Measurements from ENCODE around the gene EPG5.

EPG5 gene

DNA sequence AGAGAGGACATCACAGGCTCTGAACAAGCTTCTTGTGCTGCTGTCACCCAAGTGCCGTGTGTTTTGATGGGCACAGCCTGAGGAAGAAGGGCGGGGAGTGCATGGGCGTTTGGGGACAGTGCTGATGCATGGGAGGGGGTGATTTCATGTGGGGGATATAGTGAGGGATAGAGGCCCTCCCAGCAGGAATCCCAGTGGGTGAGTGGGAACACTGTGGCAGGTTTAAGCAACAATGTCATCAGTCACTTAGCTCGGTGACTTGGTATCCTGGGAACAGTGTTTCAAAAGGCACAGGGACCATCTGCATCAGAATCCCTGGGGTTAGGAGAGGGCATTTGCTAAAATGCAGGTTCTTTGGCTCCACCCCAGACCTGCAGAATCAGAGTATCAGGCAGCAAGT, 141.0 kb downstream of the EPG5 start:
- Histone ChIP-seq H3K9me3 (ENCODE audit: insufficient read depth, low read length, severe bottlenecking) (no peaks in the 10 kb centered on the region), H3K79me2 (ENCODE audit: insufficient read depth, low read length) (no peaks in the 10 kb centered on the region), H2AFZ (ENCODE audit: low read depth, low read length) (no peak overlapping the region), H3K4me2 (ENCODE audit: insufficient read depth, low read length) (no peak overlapping the region), H4K20me1 (ENCODE audit: insufficient read depth, low read length) (no peaks in the 10 kb centered on the region), H3K4me1 (ENCODE audit: insufficient read depth, low read length) (peaks cover 37% of the 10 kb centered on the region), H3K36me3 (ENCODE audit: insufficient read depth, low read length) (no peaks in the 10 kb centered on the region), H3K9ac (ENCODE audit: low read depth, low read length) (no peak overlapping the region), H3K27ac (ENCODE audit: low read length) (peak overlapping the region; percentile 18; the same call in 1 of the 2 replicates), H3K27me3 (ENCODE audit: insufficient read depth, low read length, poor library complexity) (no peaks in the 10 kb centered on the region), H3K4me3 (ENCODE audit: low read depth in 1 of 2, low read length in 2 of 2) (no peak overlapping the region)
- no peak for TF ChIP-seq EZH2 (IDR thresholded peaks at IDR 0.05; ENCODE audit: borderline replicate concordance, low read depth, low read length, severe bottlenecking)
- TF ChIP-seq, protein P1, sequence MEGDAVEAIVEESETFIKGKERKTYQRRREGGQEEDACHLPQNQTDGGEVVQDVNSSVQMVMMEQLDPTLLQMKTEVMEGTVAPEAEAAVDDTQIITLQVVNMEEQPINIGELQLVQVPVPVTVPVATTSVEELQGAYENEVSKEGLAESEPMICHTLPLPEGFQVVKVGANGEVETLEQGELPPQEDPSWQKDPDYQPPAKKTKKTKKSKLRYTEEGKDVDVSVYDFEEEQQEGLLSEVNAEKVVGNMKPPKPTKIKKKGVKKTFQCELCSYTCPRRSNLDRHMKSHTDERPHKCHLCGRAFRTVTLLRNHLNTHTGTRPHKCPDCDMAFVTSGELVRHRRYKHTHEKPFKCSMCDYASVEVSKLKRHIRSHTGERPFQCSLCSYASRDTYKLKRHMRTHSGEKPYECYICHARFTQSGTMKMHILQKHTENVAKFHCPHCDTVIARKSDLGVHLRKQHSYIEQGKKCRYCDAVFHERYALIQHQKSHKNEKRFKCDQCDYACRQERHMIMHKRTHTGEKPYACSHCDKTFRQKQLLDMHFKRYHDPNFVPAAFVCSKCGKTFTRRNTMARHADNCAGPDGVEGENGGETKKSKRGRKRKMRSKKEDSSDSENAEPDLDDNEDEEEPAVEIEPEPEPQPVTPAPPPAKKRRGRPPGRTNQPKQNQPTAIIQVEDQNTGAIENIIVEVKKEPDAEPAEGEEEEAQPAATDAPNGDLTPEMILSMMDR (IDR thresholded peaks at IDR 0.05; ENCODE audit: borderline replicate concordance, extremely low read depth, low read length, poor library complexity, severe bottlenecking): no peak
- ATAC-seq (ENCODE audit: insufficient read depth, low read depth) (no peak), DNase-seq (no peak)

DNA sequence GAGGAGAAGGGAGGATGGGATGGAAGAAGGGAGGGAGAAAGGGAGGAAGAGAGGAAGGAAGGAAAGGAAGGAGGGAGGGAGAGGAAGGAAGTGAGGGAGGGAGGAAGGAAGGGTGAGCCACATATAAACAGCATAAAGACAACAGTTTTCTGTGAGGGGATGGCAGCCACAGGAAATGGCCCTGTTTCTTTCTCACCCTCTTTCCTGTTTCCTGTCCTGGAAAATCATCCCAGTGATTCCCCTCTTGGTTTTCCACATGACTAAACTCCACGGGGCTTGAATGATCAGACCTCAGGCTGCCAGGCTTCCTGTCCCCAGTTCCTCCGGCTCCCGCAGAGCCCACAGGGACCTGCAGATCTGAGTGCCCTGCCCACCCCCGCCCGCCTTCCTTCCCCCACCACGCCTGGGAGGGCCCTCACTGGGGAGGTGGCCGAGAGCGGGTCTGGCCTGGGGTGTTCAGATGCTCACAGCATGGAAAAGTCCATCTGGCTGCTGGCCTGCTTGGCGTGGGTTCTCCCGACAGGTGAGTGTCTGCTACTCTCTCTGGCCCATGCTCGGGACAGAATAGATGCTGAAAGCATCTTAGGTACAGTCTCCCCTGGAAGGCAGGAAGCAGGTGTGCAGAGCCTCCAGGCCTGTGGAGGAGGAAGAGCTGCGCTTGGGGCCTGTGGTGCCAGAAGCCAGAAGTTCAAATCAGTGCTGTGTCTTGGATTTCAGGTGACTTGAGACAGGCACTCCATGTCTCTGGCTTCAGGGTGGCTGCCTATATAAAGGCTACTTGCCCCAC, 141.7 kb downstream of the EPG5 start, which contains the start of gene SIGLEC15:
Gene SIGLEC15 (plus strand): TSS at position 418 of the 787 bp plus-strand sequence. CDS start 54 bp downstream, at position 472.
- no peaks in the 10 kb centered on the region for H3K36me3 ChIP-seq (ENCODE audit: insufficient read depth, low read length)
- peak within 1 kb of the TSS; percentile 18; the same call in 1 of the 2 replicates for H3K27ac ChIP-seq (ENCODE audit: low read length)
- ATAC-seq (ENCODE audit: insufficient read depth, low read depth): no peak
- H3K4me1 ChIP-seq (ENCODE audit: insufficient read depth, low read length): peaks cover 37% of the 10 kb centered on the region
- no peak for TF ChIP-seq EZH2 (IDR thresholded peaks at IDR 0.05; ENCODE audit: borderline replicate concordance, low read depth, low read length, severe bottlenecking)
- TF ChIP-seq, protein P1 (IDR thresholded peaks at IDR 0.05; ENCODE audit: borderline replicate concordance, extremely low read depth, low read length, poor library complexity, severe bottlenecking): no peak
- H4K20me1 ChIP-seq (ENCODE audit: insufficient read depth, low read length): no peaks in the 10 kb centered on the region
- H3K79me2 ChIP-seq (ENCODE audit: insufficient read depth, low read length): no peaks in the 10 kb centered on the region
- no peak for DNase-seq
- H3K9me3 ChIP-seq (ENCODE audit: insufficient read depth, low read length, severe bottlenecking): no peaks in the 10 kb centered on the region
- H2AFZ ChIP-seq (ENCODE audit: low read depth, low read length): no peak within 1 kb of the TSS
- H3K4me2 ChIP-seq (ENCODE audit: insufficient read depth, low read length): no peak within 1 kb of the TSS
- no peak within 1 kb of the TSS for H3K4me3 ChIP-seq (ENCODE audit: low read depth in 1 of 2, low read length in 2 of 2)
- H3K9ac ChIP-seq (ENCODE audit: low read depth, low read length): no peak within 1 kb of the TSS
- H3K27me3 ChIP-seq (ENCODE audit: insufficient read depth, low read length, poor library complexity): no peaks in the 10 kb centered on the region

DNA sequence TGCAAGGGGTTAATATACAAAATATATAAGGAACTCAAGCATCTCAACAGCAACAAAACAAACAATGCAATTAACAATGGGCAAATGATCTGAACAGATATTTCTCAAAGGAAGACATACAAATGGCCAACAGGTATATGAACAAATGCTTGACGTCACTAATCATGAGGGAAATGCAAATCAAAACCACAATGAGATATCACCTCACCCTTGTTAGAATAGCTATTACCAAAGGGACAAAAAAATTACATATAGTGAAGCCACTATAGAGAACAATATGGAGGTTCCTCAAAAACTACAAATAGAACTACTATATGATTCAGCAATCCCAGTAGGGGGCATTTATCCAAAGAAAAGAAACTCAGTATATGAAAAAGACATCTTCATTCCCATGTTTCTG, 145.4 kb downstream of the EPG5 start:
- no peak overlapping the region for H2AFZ ChIP-seq (ENCODE audit: low read depth, low read length)
- H3K4me2 ChIP-seq (ENCODE audit: insufficient read depth, low read length): no peak overlapping the region
- H3K79me2 ChIP-seq (ENCODE audit: insufficient read depth, low read length): no peaks in the 10 kb centered on the region
- H3K9ac ChIP-seq (ENCODE audit: low read depth, low read length): no peak overlapping the region
- no peaks in the 10 kb centered on the region for H4K20me1 ChIP-seq (ENCODE audit: insufficient read depth, low read length)
- DNase-seq (no peak), ATAC-seq (ENCODE audit: insufficient read depth, low read depth) (no peak)
- H3K4me1 ChIP-seq (ENCODE audit: insufficient read depth, low read length): peaks cover 9% of the 10 kb centered on the region
- no peak overlapping the region for H3K27ac ChIP-seq (ENCODE audit: low read length)
- H3K4me3 ChIP-seq (ENCODE audit: low read depth in 1 of 2, low read length in 2 of 2): no peak overlapping the region
- no peaks in the 10 kb centered on the region for H3K36me3 ChIP-seq (ENCODE audit: insufficient read depth, low read length)
- H3K9me3 ChIP-seq (ENCODE audit: insufficient read depth, low read length, severe bottlenecking): no peaks in the 10 kb centered on the region
- TF ChIP-seq EZH2 (IDR thresholded peaks at IDR 0.05; ENCODE audit: borderline replicate concordance, low read depth, low read length, severe bottlenecking): no peak
- TF ChIP-seq, protein P1 (IDR thresholded peaks at IDR 0.05; ENCODE audit: borderline replicate concordance, extremely low read depth, low read length, poor library complexity, severe bottlenecking): no peak
- H3K27me3 ChIP-seq (ENCODE audit: insufficient read depth, low read length, poor library complexity): no peaks in the 10 kb centered on the region

Measured in DND-41 (cell line).